HL-60 (cell line): ENCODE data around the gene DOCK2.

Source experiments
- CTCF ChIP-seq: IDR thresholded peaks from one replicate; pipeline ENCODE4 v1.5.1; 2011; ENCODE audit warnings: low read length, control low read depth, inconsistent platforms; ENCODE audit not compliant: insufficient read depth
- GABPA ChIP-seq: IDR thresholded peaks from 2 replicates; pipeline ENCODE4 v1.6.1; 2012; ENCODE audit warnings: low read depth
- POLR2AphosphoS5 ChIP-seq: IDR thresholded peaks from 2 replicates; pipeline ENCODE4 v1.6.1; 2012; ENCODE audit warnings: low read depth
- REST ChIP-seq: IDR thresholded peaks from 2 replicates; pipeline ENCODE4 v1.6.1; 2012; ENCODE audit warnings: low read depth; ENCODE audit not compliant: insufficient replicate concordance

GRCh38 chr5:169842699-169843098, 205.6 kb downstream of the DOCK2 start:
- no peak for TF ChIP-seq CTCF
- no peak for TF ChIP-seq GABPA
- TF ChIP-seq POLR2AphosphoS5, result no peak
- no peak for TF ChIP-seq REST
